Right ventricle myocardium inferior (tissue), 1 donor: ENCODE measurements around the gene RETREG1. TPM values are rescaled to one million over a fixed set of nuclear protein-coding genes. Genes with fewer than 3 reads are reported as not detected.

Source experiments
- ATAC-seq: fragments of 200-7000 bp; cut with Tn5 transposase; one replicate; pipeline ENCODE4 v1.9.1; 2020; ENCODE audit warnings: mild to moderate bottlenecking, moderate library complexity
- DNase-seq: peaks from one replicate; pipeline ENCODE4 v3.0.0; 2021; ENCODE audit errors: missing footprints
- intact Hi-C: fragments of 100-400 bp; cut with DNase I; formaldehyde crosslinking; loops from one replicate; pipeline ENCODE4 v1.11.0; 2022
- total RNA-seq: library from RNA; stranded (reverse); fragmentation: NEBNext Ultra II Directional; extraction: Animal tissue kit (Norgen Biotek cat#: 25700); gene quantifications from one replicate; pipeline ENCODE4 v1.2.1, GENCODE V29; 2021
- donor health status: DM: no; HTN: yes; CAD: no; lungs with severe emphysema.

RETREG1 gene
- total RNA-seq, 1 donor from 2014 or later: 197 TPM

GRCh38 chr5:16565118-16565517 is 51.7 kb downstream of the RETREG1 start:
- intact Hi-C loops: no loop called here
- DNase-seq (no peak), ATAC-seq (peak; percentile 82)

DNA sequence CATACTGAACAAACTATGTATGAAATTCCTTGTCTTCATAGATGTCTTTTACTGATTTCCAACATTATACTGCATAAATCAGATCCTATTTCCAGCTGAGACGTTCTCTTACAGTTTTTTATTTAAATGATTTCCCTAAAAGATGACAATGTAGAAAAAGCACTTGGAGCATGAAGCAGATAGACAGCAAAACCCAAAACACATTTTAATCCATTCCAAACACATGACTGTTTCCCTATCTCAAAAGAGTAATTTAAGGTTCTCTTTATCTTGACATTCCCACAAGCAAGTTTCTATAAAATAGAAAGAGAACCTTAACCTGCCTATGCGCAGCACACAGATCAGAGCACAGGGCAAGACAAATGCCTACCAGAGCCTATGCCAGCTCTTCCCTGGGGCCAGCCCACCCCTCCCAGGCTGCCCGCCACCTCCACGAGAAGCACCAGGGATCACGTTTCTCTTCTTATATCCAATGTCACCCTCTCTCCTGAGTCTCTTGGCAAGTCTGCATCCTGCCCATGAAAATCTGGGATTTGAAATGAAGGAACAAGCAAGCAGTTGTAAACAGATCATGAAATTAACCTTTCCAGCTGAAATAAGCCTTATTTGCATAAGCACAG is 52.4 kb downstream of the RETREG1 start:
- intact Hi-C loops: no loop called here
- ATAC-seq (peak; percentile 40), DNase-seq (no peak)

GRCh38 chr5:16563686-16564085 is 53.1 kb downstream of the RETREG1 start:
- DNase-seq (no peak), ATAC-seq (no peak)
- intact Hi-C loops: no loop called here

DNA sequence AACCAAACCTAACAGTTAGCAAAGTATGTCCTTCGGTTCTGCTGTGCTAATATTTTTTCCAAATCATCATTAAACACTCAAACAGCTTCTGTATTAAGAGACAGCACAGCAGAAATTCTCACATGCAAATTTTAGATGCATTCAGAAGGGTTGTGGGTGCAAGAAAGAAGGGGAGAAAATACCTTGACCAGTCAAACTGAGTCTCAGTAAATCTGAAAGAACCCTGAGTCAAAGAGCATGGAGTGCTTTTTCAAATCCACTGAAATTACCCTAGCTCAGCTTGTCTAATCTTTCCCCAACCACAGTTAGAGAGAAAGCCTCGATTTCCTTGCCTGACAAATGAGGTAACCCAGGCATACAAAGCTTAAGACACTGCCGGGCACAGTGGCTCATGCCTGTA is 55.1 kb downstream of the RETREG1 start:
- ATAC-seq (no peak), DNase-seq (no peak)
- intact Hi-C loops: no loop called here

GRCh38 chr5:16559702-16560101 is 57.1 kb downstream of the RETREG1 start:
- DNase-seq (no peak), ATAC-seq (no peak)
- intact Hi-C loops: loop anchor here (5.0 kb wide), 1 partner anchor 108 kb away; no protein-coding TSS in a partner anchor

GRCh38 chr5:16558984-16559629 is 57.7 kb downstream of the RETREG1 start:
- intact Hi-C loops: loop anchor here (5.0 kb wide), 1 partner anchor 108 kb away; no protein-coding TSS in a partner anchor
- ATAC-seq (no peak), DNase-seq (no peak)

- DNase-seq: no peak
- intact Hi-C loops: loop anchor here (5.0 kb wide), 1 partner anchor 110 kb away; no protein-coding TSS in a partner anchor
- peak; percentile 26 for ATAC-seq
These were observed 59.3 kb downstream of the RETREG1 start for GRCh38 chr5:16557477-16557876.

DNA sequence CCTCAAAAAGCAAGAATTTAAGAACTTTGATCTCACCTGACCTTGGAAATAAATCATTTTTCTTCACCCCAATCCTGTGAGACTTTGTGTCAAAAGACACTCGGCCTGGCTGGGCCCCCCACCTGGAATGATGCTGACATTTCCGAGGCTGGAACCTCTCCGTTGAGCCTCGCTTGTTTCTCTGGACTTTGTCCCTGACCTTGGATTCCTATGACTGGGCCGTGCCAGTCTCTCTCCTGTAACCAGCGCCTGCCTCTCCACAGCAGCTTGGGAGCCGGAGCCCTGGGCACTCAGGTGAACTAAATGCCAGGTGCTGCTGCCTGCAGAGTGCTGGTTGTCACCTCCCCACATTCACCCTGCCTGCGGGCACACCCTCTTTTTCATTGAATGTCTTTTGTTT is 62.7 kb downstream of the RETREG1 start:
- no peak for DNase-seq

DNA sequence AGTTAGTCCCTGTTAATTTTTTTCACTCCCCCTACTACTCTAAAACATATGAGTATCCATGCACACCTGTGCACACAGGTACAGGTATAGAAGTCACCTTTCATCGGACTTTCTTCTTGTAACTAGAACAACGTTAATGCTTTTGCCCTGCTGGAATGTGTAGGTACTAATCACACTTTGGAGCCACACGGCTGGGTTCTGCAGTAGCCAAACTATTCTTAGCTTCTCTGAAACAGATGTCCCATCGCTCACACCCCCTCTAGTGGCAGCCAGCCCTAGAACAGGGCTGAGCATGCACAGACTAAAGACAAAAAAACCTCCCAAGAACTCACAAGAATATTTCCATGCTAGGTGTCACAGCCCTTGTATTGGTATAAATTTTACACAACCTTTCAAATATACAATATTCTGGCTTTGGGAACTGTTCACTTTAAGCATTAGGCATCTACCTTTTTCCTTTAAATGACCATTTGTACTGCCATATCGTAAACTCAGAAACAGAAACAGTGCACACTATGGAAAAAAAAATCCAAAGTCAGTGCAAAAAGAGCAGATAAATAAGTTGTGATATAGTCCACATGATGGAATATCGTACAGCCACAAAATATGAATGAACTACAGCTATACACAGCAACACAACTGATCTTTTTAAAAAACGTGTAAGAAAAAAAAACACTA is 64.0 kb downstream of the RETREG1 start:
- peak; percentile 88 for DNase-seq
- peak; percentile 88 for ATAC-seq
- intact Hi-C loops: loop anchor here (5.0 kb wide), 1 partner anchor 64 kb away; the partner anchor contains the start of gene RETREG1

More for the DNA sequence above, 62.7 kb downstream of the RETREG1 start:
- no peak for ATAC-seq
- intact Hi-C loops: loop anchor here (5.0 kb wide), 1 partner anchor 63 kb away; the partner anchor contains the start of gene RETREG1

- intact Hi-C loops: loop anchor here (5.0 kb wide), 1 partner anchor 66 kb away; the partner anchor contains the start of gene RETREG1
- DNase-seq (no peak), ATAC-seq (no peak)
These were observed 65.2 kb downstream of the RETREG1 start for GRCh38 chr5:16551628-16552027.

DNA sequence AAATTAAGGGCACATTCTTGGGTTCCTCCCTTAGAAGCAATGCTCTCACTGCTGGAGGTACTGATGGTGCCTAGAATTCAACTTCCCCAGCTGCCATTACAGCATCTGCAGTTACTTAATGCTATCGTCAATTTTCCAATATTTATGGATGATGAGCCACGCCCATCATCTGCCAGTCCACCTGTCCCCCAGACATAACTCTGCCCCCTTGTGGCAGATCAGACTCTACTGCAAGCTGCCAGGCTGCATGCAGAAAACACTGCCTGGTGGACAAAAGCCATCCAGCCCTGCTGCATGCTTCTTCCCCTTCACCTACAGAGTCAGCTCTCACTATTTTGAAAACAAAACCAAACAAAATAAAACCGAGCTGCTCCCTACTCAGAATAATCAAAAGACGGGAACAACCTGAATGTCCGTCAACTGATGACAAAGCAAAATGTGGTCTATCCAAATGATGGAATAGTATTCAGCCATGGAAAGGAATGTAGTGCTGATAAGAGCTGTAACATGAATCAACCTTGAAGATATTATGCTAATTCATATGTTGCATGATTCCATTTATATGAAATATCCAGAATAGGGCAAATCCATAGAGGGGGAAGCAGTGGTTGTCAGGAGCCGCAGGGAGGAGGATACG is 66.4 kb downstream of the RETREG1 start:
- ATAC-seq: peak; percentile 49
- DNase-seq: no peak
- intact Hi-C loops: loop anchor here (1.0 to 5.0 kb wide), 2 partner anchors 61 to 67 kb away; partner anchors contain the start of gene RETREG1

- no peak for DNase-seq
- ATAC-seq: peak; percentile 17
- intact Hi-C loops: loop anchor here (1.0 to 5.0 kb wide), 2 partner anchors 60 to 68 kb away; partner anchors contain the start of gene RETREG1
These were observed 67.1 kb downstream of the RETREG1 start for GRCh38 chr5:16549491-16550206.

GRCh38 chr5:16548812-16549211 is 68.0 kb downstream of the RETREG1 start:
- intact Hi-C loops: no loop called here
- DNase-seq: no peak
- no peak for ATAC-seq

- ATAC-seq (no peak), DNase-seq (no peak)
- intact Hi-C loops: no loop called here
These were observed 68.7 kb downstream of the RETREG1 start for GRCh38 chr5:16548115-16548514.

- intact Hi-C loops: no loop called here
- ATAC-seq (no peak), DNase-seq (no peak)
These were observed 69.5 kb downstream of the RETREG1 start for GRCh38 chr5:16547200-16547842.

DNA sequence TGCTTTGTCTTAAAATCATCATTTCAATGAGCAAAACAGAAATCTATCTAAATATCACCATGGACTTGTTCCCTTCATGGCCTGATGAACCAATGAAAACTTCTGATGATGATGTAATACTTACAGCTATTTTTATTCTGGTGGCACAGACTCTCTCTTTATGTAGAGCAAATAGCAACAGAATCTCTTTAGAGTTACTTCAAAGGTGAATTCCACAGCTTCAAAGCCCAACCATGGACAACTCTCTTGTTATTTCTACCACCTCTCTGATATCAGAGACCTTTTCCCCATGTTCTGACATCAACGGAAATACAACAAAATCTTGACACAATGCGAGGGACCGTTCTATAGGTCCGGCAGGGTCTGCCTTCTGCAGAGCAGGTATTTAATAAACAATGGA is 70.1 kb downstream of the RETREG1 start:
- no peak for ATAC-seq
- DNase-seq: no peak
- intact Hi-C loops: no loop called here

- intact Hi-C loops: no loop called here
- DNase-seq: no peak
- ATAC-seq: peak; percentile 60
These were observed 72.0 kb downstream of the RETREG1 start for GRCh38 chr5:16544607-16545374.
